Activated effector memory CD4-positive, alpha-beta T cell treated with anti-CD3 and anti-CD28 coated beads, Interleukin-2, amount 50 U/mL, for 16 hours (primary cell): Measurements from ENCODE around the gene LPIN1.

ENCODE experiments used
- DNase-seq: peaks from one replicate; pipeline ENCODE4 v3.0.0-alpha.2; 2020

LPIN1 gene

DNA sequence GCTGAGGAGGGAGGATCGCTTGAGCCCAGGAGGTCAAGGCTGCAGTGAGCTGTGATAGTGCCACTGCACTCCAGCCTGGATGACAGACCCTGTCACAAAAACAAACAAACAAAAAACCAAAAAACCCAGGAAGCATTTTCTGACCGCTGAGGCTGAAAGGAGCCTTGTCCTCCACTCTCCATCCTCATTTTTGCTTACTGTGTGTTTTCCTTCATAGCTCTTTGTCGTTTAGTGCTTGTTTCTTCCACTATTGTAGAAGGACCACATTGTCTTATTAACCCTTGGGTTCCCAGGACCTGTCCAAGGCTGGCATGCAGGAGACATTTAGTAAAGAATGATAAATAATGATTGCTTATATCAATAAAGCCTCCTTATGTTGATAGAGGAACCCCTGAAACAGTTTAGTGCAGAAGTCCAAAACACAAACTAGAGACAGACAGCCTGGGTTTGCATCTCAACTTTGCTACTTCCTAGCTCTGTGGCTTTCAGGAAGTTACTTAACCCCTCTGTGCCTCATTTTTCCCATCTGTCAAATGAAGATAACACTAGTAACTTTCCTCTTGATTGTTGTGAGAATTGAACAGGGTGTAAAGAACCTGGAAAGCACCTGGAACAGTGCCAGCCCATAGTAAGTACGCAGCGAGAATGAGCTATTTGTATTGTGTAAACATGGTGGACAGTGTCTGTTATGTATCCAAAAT lies 126.0 kb downstream of the LPIN1 start:
- DNase-seq, result peak; percentile 34

DNA sequence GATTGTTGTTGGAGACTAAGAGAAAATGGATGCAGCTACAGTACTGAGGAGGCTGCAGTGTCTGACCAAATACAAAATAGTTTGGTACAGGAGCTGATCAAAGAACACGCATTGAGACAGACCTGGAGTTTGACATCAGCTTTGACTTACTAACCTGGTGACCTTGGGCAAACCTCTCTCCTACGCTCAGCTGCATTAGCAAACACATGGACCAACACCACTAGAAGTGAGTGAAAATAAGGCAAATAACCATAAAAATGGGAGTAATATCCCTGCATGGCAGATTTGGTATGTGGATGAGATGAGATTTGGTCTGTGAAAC lies 126.5 kb downstream of the LPIN1 start:
- no peak for DNase-seq

DNA sequence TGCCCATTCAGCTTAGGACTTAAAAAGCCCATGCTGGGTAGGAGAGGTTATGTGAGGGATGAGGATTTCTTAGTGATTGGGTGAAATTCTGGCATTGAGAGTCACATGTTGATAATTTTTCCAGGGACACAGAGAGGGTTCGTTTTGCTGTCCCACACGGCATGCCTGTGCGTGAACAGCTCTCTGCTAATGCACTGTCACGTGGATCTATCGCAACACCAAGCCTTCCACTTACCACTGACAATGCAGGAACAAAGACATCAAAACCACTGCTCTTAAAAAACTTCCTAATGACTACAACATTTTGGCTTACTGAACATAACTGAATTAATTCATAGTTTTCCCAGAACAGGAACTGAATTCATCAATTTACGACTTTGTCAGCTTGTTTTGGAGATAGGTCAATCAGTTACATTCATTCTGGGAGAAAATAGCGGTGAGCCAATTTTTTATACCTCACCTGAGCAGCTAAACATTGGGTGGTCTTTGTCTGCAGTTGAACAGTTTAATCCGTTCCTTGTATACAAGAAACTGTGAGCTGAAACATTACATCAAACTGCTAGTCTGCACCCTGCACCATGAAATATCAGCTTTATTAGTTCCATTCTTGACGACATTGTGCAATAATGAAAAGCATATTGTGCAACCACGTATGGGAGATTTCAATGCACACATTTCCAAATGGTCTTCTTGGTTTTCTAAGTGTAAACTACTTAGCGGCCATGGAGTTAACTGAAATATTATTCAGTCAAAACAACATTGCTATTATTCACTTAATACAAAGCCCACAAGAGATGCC lies 127.1 kb downstream of the LPIN1 start:
- no peak for DNase-seq

DNA sequence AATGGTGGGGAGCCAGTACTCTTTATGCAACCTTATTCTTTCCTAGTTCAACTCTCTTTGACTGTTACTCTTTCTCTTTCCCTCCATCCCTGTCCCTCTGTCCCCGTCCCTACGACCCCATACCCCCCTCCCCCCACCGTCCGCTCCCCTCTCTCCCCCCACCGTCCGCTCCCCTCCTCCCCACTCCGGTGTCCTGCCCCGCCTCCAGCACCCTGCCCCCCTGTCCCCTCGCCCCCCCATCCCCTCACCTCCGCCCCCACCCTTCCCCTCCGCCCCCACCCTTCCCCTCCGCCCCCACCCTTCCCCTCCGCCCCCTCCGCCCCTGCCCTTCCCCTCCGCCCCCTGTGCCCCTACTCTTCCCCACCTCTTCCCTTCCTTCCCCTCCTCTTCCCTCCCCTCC lies 128.4 kb downstream of the LPIN1 start:
- DNase-seq, result no peak

DNA sequence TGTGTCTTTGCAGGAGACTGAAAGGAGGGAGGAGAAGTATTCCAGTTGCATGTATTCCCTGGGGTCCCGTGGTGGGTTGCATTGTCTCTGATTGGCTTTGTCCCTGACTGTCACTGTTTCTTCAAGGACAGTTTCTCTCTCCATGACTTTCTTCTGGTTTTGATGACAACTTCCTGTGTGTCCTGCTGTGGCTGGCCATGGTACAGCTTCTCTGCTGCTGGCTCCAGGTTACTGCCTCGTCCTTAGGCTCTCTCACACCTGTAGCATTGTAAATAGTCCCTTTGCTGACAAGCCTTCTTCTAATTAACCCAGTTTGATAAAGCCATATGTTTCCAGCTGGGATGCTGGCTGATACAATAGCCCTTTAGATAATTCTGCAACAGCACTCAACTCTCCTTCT lies 129.0 kb downstream of the LPIN1 start:
- DNase-seq, result no peak

DNA sequence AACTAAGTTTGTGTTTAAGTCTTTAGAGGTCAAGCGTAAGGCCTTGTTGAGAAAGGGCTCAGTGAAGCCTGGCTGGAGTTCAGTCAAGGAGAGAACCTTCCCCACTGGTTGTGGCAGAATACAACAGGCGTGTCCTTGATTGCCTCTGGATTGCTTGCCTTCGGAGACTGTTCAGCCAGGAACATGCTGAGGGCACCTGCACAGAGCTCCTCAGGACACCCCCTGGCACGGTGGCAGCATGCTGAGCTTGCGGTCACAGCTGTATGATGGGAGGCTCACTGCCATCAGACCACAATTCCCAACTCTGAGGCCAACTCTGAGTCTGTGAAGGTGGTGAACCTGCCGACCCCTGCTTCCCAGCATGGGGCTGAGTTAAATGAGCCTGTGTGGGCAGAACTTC lies 130.0 kb downstream of the LPIN1 start:
- DNase-seq, result peak; percentile 48

DNA sequence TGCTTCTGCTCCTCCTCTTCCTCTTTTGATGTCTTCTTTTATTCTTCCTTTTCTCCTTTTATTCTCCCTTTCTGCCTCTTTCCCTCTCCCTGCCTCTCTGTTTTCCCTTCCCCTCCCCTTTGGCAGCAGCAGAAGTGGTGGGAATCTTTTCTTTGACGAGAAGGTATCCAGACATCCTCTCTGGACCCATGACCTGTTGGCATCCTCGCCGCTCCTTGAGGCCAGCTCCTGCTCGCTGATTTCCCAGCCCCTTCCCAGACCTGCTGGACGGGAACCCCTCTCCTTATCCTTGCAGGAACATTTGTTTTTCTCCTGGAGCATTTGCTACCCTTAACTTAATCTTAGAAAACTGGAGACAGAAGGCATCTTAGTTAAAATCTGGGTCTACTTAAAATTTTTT lies 130.5 kb downstream of the LPIN1 start:
- peak; percentile 34 for DNase-seq
